ENCODE measurements around the gene PPP1R26.

The PPP1R26 gene

DNA sequence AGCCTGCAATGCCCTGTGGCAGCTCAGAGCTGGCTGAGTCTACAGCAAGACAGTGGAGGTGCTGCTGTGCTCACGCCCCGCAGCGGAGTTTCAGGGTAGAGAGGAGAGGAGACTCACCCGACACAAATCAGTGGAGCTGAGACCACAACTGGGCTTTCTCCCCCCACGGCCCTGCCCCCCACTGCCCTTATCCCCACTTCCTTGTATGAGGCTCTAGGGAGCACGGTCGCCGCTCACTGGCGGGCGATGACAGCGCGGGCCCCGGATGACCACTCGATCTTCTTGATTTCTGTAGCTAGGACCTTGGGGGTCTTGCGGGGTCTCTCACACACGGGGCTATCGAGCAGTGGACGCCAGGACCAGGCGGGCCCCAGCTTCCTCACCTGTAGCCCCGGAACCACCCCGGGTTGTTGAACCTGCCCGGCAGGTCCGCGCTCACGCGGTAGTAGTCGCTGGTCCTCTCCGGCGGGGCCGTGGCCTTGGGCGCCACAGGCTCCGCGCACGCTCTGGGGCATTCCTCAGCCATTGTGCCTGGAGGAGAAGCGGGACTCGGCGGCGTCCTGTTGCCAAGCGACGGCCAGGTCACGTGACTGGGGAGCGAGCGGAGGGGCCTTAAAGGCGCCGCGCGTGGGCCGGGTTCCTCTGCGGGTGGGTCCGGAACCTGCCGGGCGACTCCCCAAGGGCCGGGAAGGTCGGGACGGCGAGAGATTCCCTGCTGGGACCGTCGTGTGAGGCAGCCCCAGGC, 19.9 kb downstream of the PPP1R26 start:
- TF ChIP-seq, protein P1, sequence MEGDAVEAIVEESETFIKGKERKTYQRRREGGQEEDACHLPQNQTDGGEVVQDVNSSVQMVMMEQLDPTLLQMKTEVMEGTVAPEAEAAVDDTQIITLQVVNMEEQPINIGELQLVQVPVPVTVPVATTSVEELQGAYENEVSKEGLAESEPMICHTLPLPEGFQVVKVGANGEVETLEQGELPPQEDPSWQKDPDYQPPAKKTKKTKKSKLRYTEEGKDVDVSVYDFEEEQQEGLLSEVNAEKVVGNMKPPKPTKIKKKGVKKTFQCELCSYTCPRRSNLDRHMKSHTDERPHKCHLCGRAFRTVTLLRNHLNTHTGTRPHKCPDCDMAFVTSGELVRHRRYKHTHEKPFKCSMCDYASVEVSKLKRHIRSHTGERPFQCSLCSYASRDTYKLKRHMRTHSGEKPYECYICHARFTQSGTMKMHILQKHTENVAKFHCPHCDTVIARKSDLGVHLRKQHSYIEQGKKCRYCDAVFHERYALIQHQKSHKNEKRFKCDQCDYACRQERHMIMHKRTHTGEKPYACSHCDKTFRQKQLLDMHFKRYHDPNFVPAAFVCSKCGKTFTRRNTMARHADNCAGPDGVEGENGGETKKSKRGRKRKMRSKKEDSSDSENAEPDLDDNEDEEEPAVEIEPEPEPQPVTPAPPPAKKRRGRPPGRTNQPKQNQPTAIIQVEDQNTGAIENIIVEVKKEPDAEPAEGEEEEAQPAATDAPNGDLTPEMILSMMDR (IDR thresholded peaks at IDR 0.05; ENCODE audit: extremely low read depth, insufficient read depth, missing control alignments), result no peak
- DNase-seq (ENCODE audit: low spot score), result peak; percentile 88
- in situ Hi-C loops (cut with MboI; ENCODE audit: low pct_unique_long_range_greater_than_20kb, low sequenced_read_pairs, unreplicated experiment), result no loop called here

DNA sequence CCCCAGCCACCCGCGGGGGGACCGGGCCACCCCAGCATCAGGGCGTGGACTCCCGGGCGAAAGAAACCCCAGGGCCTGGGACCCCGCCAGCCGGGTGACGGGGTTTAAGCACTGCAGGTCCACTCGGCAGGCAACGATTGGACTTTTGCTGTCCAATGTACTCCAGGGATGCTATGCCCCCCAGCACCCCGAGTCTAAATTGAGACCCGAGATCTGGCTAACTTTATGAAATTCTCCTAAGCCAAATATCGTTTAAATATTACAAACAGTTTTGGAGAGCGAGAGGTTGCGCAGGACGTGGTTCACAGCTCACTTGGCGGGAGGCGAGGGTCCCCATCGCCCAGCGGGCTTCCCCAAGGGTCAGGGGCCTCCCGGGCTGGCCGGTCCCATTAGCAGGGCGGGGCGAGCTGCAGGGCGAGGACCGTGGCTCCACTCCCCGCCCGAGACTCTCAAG, 20.5 kb downstream of the PPP1R26 start:
- in situ Hi-C loops (cut with MboI; ENCODE audit: low pct_unique_long_range_greater_than_20kb, low sequenced_read_pairs, unreplicated experiment), result no loop called here
- DNase-seq (ENCODE audit: low spot score), result peak; percentile 47
- TF ChIP-seq, protein P1 (IDR thresholded peaks at IDR 0.05; ENCODE audit: extremely low read depth, insufficient read depth, missing control alignments), result no peak

DNA sequence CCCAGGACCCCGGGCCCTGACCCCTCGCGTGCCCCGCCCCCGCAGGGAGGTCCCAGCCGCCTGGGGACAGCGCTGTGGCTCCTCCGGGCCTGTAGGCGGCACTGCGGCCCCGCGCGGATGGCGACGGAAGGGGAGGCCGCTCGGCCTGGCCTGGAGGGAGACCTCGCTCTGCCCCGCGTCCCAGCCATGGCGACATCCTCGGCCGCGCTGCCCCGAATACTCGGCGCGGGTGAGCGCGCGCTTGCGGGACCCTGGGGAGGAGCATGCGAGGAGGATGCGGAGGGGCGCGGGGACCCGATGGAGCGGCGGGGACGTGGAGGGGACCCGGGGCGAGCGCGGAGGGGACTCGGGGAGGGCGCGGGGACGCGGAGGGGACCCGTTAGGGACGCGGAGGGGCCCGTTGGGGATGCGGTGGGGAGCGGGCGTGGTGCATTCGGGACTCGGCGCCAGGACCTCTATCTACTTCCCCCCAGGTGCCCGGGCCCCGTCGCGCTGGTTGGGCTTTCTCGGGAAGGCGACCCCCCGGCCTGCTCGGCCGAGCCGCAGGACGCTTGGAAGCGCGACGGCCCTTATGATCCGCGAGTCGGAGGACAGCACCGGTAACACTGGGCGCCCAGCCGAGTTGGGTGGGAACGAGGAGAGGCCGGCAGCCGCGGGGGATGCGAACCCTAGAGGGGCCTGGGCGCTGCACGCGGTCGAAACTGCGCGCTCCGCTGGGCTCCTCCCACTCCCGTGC, 21.1 kb downstream of the PPP1R26 start, which contains the start of gene MRPS2:
MRPS2 (plus strand) TSS at position 158 of the 736 bp plus-strand sequence; CDS start at position 187, 29 bp downstream.
- DNase-seq (ENCODE audit: low spot score), result peak; percentile 96
- TF ChIP-seq, protein P1 (IDR thresholded peaks at IDR 0.05; ENCODE audit: extremely low read depth, insufficient read depth, missing control alignments), result peak; percentile 99
- in situ Hi-C loops (cut with MboI; ENCODE audit: low pct_unique_long_range_greater_than_20kb, low sequenced_read_pairs, unreplicated experiment), result no loop called here

DNA sequence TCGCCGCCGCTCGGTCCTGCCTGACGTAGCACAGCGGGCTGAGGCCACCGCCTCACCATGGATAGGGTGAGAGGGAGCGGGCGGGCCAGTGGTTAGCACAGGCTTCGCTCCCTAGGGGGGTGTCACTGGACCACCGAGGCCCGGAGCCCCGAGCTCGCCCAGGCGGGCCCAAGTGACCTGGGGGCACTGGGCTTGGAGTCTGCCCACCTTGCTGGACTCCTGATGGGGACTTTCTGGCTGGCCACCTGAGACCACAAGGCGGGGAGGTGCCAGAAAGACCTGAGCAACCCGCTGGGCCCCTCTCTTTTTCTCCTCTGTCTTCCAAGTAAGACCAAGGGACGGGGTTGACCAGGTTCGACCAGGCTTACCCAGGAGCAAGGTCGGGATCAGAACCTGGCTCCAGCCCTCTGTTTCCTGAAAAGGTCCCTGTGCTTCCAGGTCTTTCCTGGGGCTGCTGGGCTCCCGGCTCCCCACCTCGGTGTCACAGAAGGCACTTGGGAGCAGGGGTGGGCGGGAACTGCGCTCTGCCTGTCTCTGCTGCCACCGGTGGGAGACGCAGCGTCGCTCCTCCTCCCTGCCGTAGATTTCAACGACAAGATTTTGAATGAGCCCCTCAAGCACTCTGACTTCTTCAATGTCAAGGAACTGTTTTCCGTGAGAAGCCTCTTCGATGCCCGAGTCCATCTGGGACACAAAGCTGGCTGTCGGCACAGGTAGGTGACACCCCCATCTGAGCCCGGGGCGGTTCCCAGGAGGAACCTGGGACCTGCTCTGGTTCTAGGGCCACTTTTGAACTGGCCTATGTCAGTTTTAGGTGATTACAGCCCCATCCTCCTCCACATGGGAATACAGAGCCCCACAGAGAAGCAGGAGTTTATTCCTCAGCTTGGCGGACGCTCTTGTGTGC, 21.9 kb downstream of the PPP1R26 start:
- in situ Hi-C loops (cut with MboI; ENCODE audit: low pct_unique_long_range_greater_than_20kb, low sequenced_read_pairs, unreplicated experiment), result no loop called here
- TF ChIP-seq, protein P1 (IDR thresholded peaks at IDR 0.05; ENCODE audit: extremely low read depth, insufficient read depth, missing control alignments), result no peak
- peak; percentile 81 for DNase-seq (ENCODE audit: low spot score)

DNA sequence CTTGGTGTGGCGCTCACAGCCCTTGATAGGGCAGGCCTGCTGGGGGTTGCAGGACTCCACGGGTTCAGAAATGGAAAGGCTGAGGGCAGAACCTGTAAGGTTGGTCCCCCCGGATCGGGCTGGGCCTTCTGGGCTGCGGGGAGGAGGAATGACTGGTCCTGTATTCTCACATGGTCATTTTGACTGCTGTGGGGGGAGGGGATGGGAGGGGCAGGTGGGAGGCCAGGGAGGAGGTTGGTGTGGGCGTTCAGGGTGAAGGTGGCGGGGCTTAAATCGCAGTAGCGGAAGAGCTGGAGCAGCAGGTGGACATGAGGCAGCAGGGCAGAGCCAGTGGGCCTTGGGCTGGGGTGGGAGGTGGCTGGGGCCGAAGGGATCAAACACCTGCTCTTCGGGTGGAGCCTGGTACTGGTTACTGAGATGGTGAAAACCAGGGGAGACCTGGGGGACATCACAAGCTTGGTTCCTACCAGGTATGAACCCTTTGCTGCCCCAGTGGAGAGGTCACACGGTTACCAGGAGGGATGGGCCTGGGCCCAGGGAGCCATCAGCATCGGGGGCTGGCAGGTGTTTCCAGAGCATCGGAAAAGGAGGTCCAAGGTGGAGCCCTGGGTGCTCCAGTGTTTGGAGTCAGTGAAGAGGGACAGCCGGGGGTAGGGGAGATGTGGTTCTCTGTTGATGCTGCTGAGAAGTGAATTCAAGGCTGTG, 22.7 kb downstream of the PPP1R26 start:
- in situ Hi-C loops (cut with MboI; ENCODE audit: low pct_unique_long_range_greater_than_20kb, low sequenced_read_pairs, unreplicated experiment), result no loop called here
- no peak for DNase-seq (ENCODE audit: low spot score)
- TF ChIP-seq, protein P1 (IDR thresholded peaks at IDR 0.05; ENCODE audit: extremely low read depth, insufficient read depth, missing control alignments), result no peak

Measured in GM13977 (cell line).